Lower leg skin (tissue), 3 donors: ENCODE data around the gene CDC42.

Source experiments
- CTCF ChIP-seq, 3 donors: fragments of 450-650 bp; IDR thresholded peaks; one replicate each; pipeline ENCODE4 v1.5.1; 2016; ENCODE audit warnings: antibody characterized with exemption in 3 of 3, mild to moderate bottlenecking in 3 of 3, moderate library complexity in 2 of 3
- POLR2A ChIP-seq, 2 donors: fragments of 450-650 bp; IDR thresholded peaks; one replicate each; pipeline ENCODE4 v1.6.1; 2016 to 2017; ENCODE audit warnings: antibody characterized with exemption in 2 of 2, mild to moderate bottlenecking in 1 of 2, moderate library complexity in 1 of 2

DNA sequence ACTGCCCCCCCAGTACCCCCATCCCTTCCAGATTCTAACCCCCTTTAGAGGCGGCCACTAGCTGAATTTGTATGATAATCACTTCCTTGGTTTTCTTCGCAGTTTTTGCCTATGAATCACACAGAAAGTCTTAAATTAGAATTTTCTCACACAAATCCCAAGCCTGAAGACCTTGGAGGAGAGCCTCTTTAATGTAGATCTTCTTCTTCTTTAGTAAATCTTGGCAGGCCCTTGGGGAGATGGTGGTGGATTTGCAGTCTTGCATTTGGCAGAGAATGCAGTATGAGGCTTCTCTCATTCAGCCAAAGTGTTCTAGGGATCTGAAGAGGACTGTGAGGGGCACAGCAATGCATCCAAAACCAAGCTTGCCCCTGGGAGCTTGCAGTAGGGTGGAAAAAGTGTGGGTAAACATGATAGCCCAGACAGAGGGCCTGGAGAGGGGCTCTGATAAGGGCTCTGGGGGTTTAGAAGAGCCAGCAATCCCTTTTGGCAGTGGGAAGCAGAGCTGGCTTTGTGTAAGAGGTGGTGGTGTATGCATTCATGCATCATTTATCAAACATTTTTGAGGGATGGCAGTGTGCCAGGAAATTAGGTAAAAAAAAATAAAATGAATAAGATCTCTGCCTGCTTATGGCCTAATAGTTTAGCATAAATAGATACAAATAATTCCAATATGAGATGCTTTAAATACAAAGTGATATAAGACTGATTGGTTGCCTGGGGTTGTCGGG is 7.7 kb upstream of the CDC42 start:
- TF ChIP-seq CTCF (IDR thresholded peaks at IDR 0.05) (no peak), POLR2A (IDR thresholded peaks at IDR 0.05) (no peak)
